H9 (cell line): ENCODE measurements around the gene CTNNA3. TPM values are rescaled to one million over a fixed set of nuclear protein-coding genes. Genes with fewer than 3 reads are reported as not detected.

Experiments used
- DNase-seq: peaks from one replicate; pipeline ENCODE4 v3.0.0-alpha.2; 2017
- H2AFZ ChIP-seq: one replicate; pipeline ENCODE4 v1.6.1; 2013; ENCODE audit warnings: mild to moderate bottlenecking, low read length, control low read depth, moderate library complexity
- H2AK5ac ChIP-seq: 2 replicates; pipeline ENCODE4 v1.6.1; 2013; ENCODE audit warnings: low read length, control low read depth, mixed read lengths; ENCODE audit not compliant: insufficient read length
- H2BK120ac ChIP-seq: one replicate; pipeline ENCODE4 v1.6.1; 2013; ENCODE audit warnings: low read depth, mild to moderate bottlenecking, low read length, control low read depth, inconsistent platforms; ENCODE audit not compliant: poor library complexity, severe bottlenecking
- H2BK12ac ChIP-seq: 2 replicates; pipeline ENCODE4 v1.6.1; 2013; ENCODE audit warnings: low read length, control low read depth, mixed read lengths, low read depth; ENCODE audit not compliant: insufficient read length
- H2BK15ac ChIP-seq: 2 replicates; pipeline ENCODE4 v1.6.1; 2013; ENCODE audit warnings: low read depth, low read length, control low read depth
- H2BK20ac ChIP-seq: one replicate; pipeline ENCODE4 v1.6.1; 2013; ENCODE audit warnings: low read depth, mild to moderate bottlenecking, low read length, control low read depth, inconsistent platforms; ENCODE audit not compliant: poor library complexity, severe bottlenecking
- H2BK5ac ChIP-seq: 2 replicates; pipeline ENCODE4 v1.6.1; 2013; ENCODE audit warnings: low read length, control low read depth, mixed read lengths; ENCODE audit not compliant: insufficient read length
- H3K14ac ChIP-seq: 2 replicates; pipeline ENCODE4 v1.6.1; 2013; ENCODE audit warnings: low read length, control low read depth; ENCODE audit not compliant: insufficient read depth
- H3K18ac ChIP-seq: 2 replicates; pipeline ENCODE4 v1.6.1; 2013; ENCODE audit warnings: low read depth, mild to moderate bottlenecking, mixed read lengths, low read length, control low read depth; ENCODE audit not compliant: insufficient read length
- H3K23ac ChIP-seq: 2 replicates; pipeline ENCODE4 v1.6.1; 2013; ENCODE audit warnings: low read length, control low read depth, mixed read lengths, low read depth; ENCODE audit not compliant: insufficient read length
- H3K23me2 ChIP-seq: 2 replicates; pipeline ENCODE4 v1.6.1; 2013; ENCODE audit warnings: low read depth, mild to moderate bottlenecking, mixed read lengths, low read length, control low read depth; ENCODE audit not compliant: insufficient read length, poor library complexity, severe bottlenecking
- H3K27ac ChIP-seq: 2 replicates; pipeline ENCODE4 v1.5.1; 2013; ENCODE audit warnings: low read length, control low read depth, mixed read lengths, low read depth; ENCODE audit not compliant: insufficient read length
- H3K27me3 ChIP-seq: 2 replicates; pipeline ENCODE4 v1.6.1; 2013; ENCODE audit warnings: low read length, control low read depth, inconsistent platforms; ENCODE audit not compliant: insufficient read depth
- H3K4ac ChIP-seq: 2 replicates; pipeline ENCODE4 v1.6.1; 2013; ENCODE audit warnings: low read depth, mild to moderate bottlenecking, control low read depth, inconsistent platforms, low read length, moderate library complexity
- H3K4me1 ChIP-seq: 2 replicates; pipeline ENCODE4 v1.6.1; 2013; ENCODE audit warnings: low read length, control low read depth, inconsistent platforms; ENCODE audit not compliant: insufficient read depth
- H3K4me2 ChIP-seq: 2 replicates; pipeline ENCODE4 v1.6.1; 2013; ENCODE audit warnings: low read length, control low read depth, mixed read lengths; ENCODE audit not compliant: insufficient read length, insufficient read depth
- H3K56ac ChIP-seq: 2 replicates; pipeline ENCODE4 v1.6.1; 2013; ENCODE audit warnings: low read depth, mild to moderate bottlenecking, mixed read lengths, low read length, control low read depth; ENCODE audit not compliant: insufficient read length
- H3K79me1 ChIP-seq: 2 replicates; pipeline ENCODE4 v1.6.1; 2013; ENCODE audit warnings: low read depth, mild to moderate bottlenecking, moderate library complexity, low read length, control low read depth, inconsistent platforms; ENCODE audit not compliant: insufficient read depth, poor library complexity, severe bottlenecking
- H3K79me2 ChIP-seq: 2 replicates; pipeline ENCODE4 v1.6.1; 2013; ENCODE audit warnings: low read length, control low read depth, inconsistent platforms; ENCODE audit not compliant: insufficient read depth
- H3K9ac ChIP-seq: 2 replicates; pipeline ENCODE4 v1.6.1; 2013; ENCODE audit warnings: low read length, control low read depth, mixed read lengths; ENCODE audit not compliant: insufficient read length; ENCODE audit errors: extremely low read depth
- H3K9me3 ChIP-seq: one replicate; pipeline ENCODE4 v1.6.1; 2013; ENCODE audit warnings: low read depth, low read length, inconsistent platforms; ENCODE audit not compliant: control insufficient read depth
- H3T11ph ChIP-seq: one replicate; pipeline ENCODE4 v1.6.1; 2013; ENCODE audit warnings: mild to moderate bottlenecking, low read length, control low read depth, inconsistent platforms
- H4K20me1 ChIP-seq: one replicate; pipeline ENCODE4 v1.6.1; 2013; ENCODE audit not compliant: control insufficient read depth, insufficient read length, insufficient read depth
- H4K5ac ChIP-seq: 2 replicates; pipeline ENCODE4 v1.6.1; 2013; ENCODE audit warnings: low read depth, mild to moderate bottlenecking, mixed read lengths, low read length, control low read depth; ENCODE audit not compliant: insufficient read length
- H4K8ac ChIP-seq: replicated peaks from 2 replicates; pipeline ENCODE4 v1.6.1; 2013; ENCODE audit warnings: low read length, control low read depth, mixed read lengths, low read depth; ENCODE audit not compliant: insufficient read length
- H4K91ac ChIP-seq: 2 replicates; pipeline ENCODE4 v1.6.1; 2013; ENCODE audit warnings: low read depth, mild to moderate bottlenecking, moderate library complexity, mixed read lengths, low read length, control low read depth; ENCODE audit not compliant: insufficient read length
- H3K27ac Mint-ChIP-seq, 3 experiments: 2 replicates in 2 of 3; 3 replicates in 1 of 3; pipeline ENCODE4 v1.8.0; 2020 to 2021; ENCODE audit warnings: mixed read lengths in 3 of 3, mild to moderate bottlenecking in 1 of 3, moderate library complexity in 1 of 3
- H3K27me3 Mint-ChIP-seq: 2 replicates; pipeline ENCODE4 v1.8.0; 2021; ENCODE audit warnings: low read depth, mild to moderate bottlenecking, moderate library complexity, mixed read lengths
- H3K36me3 Mint-ChIP-seq, 3 experiments: 2 replicates in 2 of 3; 3 replicates in 1 of 3; pipeline ENCODE4 v1.8.0; 2020 to 2021; ENCODE audit warnings: low read depth in 3 of 3, mixed read lengths in 3 of 3; ENCODE audit not compliant: insufficient read depth in 1 of 3
- H3K4me1 Mint-ChIP-seq, 2 experiments: 2 replicates each; pipeline ENCODE4 v1.8.0; 2020; ENCODE audit warnings: mixed read lengths in 2 of 2
- H3K4me3 Mint-ChIP-seq, 2 experiments: 2 replicates in 1 of 2; 3 replicates in 1 of 2; pipeline ENCODE4 v1.8.0; 2020 to 2021; ENCODE audit warnings: mild to moderate bottlenecking in 2 of 2, mixed read lengths in 2 of 2, moderate library complexity in 1 of 2
- H3K9me3 Mint-ChIP-seq, 2 experiments: 2 replicates in 1 of 2; 3 replicates in 1 of 2; pipeline ENCODE4 v1.8.0; 2020; ENCODE audit warnings: mild to moderate bottlenecking in 2 of 2, mixed read lengths in 2 of 2, moderate library complexity in 1 of 2
- CTCF ChIP-seq: fragments of 200-600 bp; sonication (generic); conservative IDR thresholded peaks from 3 replicates; pipeline ENCODE4 v1.8.0; 2021; ENCODE audit warnings: antibody characterized with exemption, mild to moderate bottlenecking
- WGBS: extraction: QIAGEN DNeasy Blood & Tissue Kit; methylation state at CpG from one replicate; pipeline ENCODE4 v1.1.7; 2013; ENCODE audit warnings: missing lambda C conversion rate, low lambda C conversion rate, mixed read lengths; ENCODE audit not compliant: insufficient read length; ENCODE audit errors: extremely low coverage; 5-methylcytosine and 5-hydroxymethylcytosine counted together
- total RNA-seq: library from RNA; stranded (reverse); gene quantifications from 2 replicates; pipeline ENCODE4 v1.2.1, GENCODE V29; 2021

The CTNNA3 gene
- total RNA-seq, 1 experiment from 2014 or later: 3.3 TPM

GRCh38 chr10:67072654-67073053 lies 623.3 kb downstream of the CTNNA3 start:
- no peak overlapping the region for H3K56ac ChIP-seq
- no peak overlapping the region for H3K27ac ChIP-seq
- no peak for DNase-seq
- no CpG with 5 or more reads among the region's 1 CpG for WGBS
- H3K18ac ChIP-seq: no peak overlapping the region
- H3K23ac ChIP-seq: no peak overlapping the region
- H2BK20ac ChIP-seq: no peak overlapping the region
- H4K5ac ChIP-seq: no peak overlapping the region
- H3K4ac ChIP-seq: no peak overlapping the region
- H3K9me3 Mint-ChIP-seq: no peaks in the 10 kb centered on the region
- H2BK12ac ChIP-seq: no peak overlapping the region
- H3K9ac ChIP-seq: no peak overlapping the region
- no peak overlapping the region for H3K4me2 ChIP-seq
- TF ChIP-seq CTCF: no peak
- H3K27ac Mint-ChIP-seq: peak overlapping the region in 2 of 3 experiments; percentile 23 to 52; a peak in 2 of 7 replicates
- H4K91ac ChIP-seq: no peak overlapping the region
- no peak overlapping the region for H3T11ph ChIP-seq
- H2BK15ac ChIP-seq: no peak overlapping the region
- H3K14ac ChIP-seq: no peak overlapping the region
- H3K36me3 Mint-ChIP-seq: no peaks in the 10 kb centered on the region; a peak in 1 of 7 replicates
- no peaks in the 10 kb centered on the region for H3K79me1 ChIP-seq
- H2AK5ac ChIP-seq: no peak overlapping the region
- H3K27me3 ChIP-seq: no peaks in the 10 kb centered on the region
- no peak overlapping the region for H3K4me3 Mint-ChIP-seq
- H4K8ac ChIP-seq: no peak overlapping the region
- H3K4me1 Mint-ChIP-seq: no peaks in the 10 kb centered on the region
- no peaks in the 10 kb centered on the region for H3K23me2 ChIP-seq
- no peaks in the 10 kb centered on the region for H4K20me1 ChIP-seq
- H3K79me2 ChIP-seq: no peaks in the 10 kb centered on the region
- H2BK5ac ChIP-seq: no peak overlapping the region
- H3K4me1 ChIP-seq: no peaks in the 10 kb centered on the region
- H2AFZ ChIP-seq: no peak overlapping the region
- H3K9me3 ChIP-seq: no peaks in the 10 kb centered on the region
- no peak overlapping the region for H2BK120ac ChIP-seq
- no peaks in the 10 kb centered on the region for H3K27me3 Mint-ChIP-seq
